SK-N-SH (cell line): ENCODE measurements around the gene NREP. TPM values are rescaled to one million over a fixed set of nuclear protein-coding genes. Genes with fewer than 3 reads are reported as not detected.

ENCODE experiments used
- CTCF ChIA-PET: fragments of 300-600, 350-600 bp; formaldehyde crosslinking; extraction: SDS; loops from one replicate; lab custom pipeline; 2021; lab: Yijun Ruan, JAX
- POLR2A ChIA-PET: fragments of 350-600 bp; sonication (Branson Sonifier 250); formaldehyde crosslinking; extraction: SDS; loops from one replicate; lab custom pipeline; 2020; ENCODE audit warnings: antibody characterized with exemption, inconsistent platforms; lab: Yijun Ruan, JAX
- DNase-seq: peaks from one replicate; pipeline ENCODE4 v3.0.0; 2012
- H2AFZ ChIP-seq: fragments of 200-600 bp; sonication (generic); 2 replicates; pipeline ENCODE4 v1.8.1; 2016; ENCODE audit warnings: antibody characterized with exemption, mild to moderate bottlenecking, low read depth
- H3F3A ChIP-seq: fragments of 200-600 bp; sonication (generic); replicated peaks from 2 replicates; pipeline ENCODE3; 2016; ENCODE audit warnings: antibody characterized with exemption, mild to moderate bottlenecking; ENCODE audit not compliant: insufficient read depth
- H3K27ac ChIP-seq, 2 experiments: fragments of 200-500 bp in 1 of 2; fragments of 200-600 bp in 1 of 2; sonication (Bioruptor generic) in 1 of 2; sonication (generic), shearing (Covaris generic) in 1 of 2; 2 replicates each; pipeline versions ENCODE4 v1.5.1 to v1.6.1; 2014 to 2016; ENCODE audit warnings: low read depth in 2 of 2, inconsistent platforms in 1 of 2, low read length in 1 of 2, mild to moderate bottlenecking in 1 of 2, mixed read lengths in 1 of 2
- H3K27me3 ChIP-seq: fragments of 200-600 bp; sonication (generic), shearing (Covaris generic); 2 replicates; pipeline ENCODE4 v1.6.1; 2016; ENCODE audit warnings: mixed run types; ENCODE audit not compliant: insufficient read depth
- H3K36me3 ChIP-seq, 2 experiments: fragments of 200-500 bp in 1 of 2; fragments of 200-600 bp in 1 of 2; sonication (Bioruptor generic) in 1 of 2; sonication (generic) in 1 of 2; replicated peaks in 1 of 2; 2 replicates each; pipeline versions ENCODE3 to v1.5.1; 2014 to 2016; ENCODE audit warnings: low read length in 1 of 2, mild to moderate bottlenecking in 1 of 2; ENCODE audit not compliant: insufficient read depth in 2 of 2, control insufficient read depth in 1 of 2
- H3K4me1 ChIP-seq, 2 experiments: fragments of 200-500 bp in 1 of 2; fragments of 200-600 bp in 1 of 2; sonication (Bioruptor generic) in 1 of 2; sonication (generic), shearing (Covaris generic) in 1 of 2; 2 replicates each; pipeline versions ENCODE4 v1.5.1 to v1.6.1; 2014 to 2016; ENCODE audit warnings: low read depth in 1 of 2, low read length in 1 of 2, mixed run types in 1 of 2; ENCODE audit not compliant: insufficient read depth in 2 of 2, control insufficient read depth in 1 of 2
- H3K4me2 ChIP-seq: fragments of 200-600 bp; sonication (generic), shearing (Covaris generic); 2 replicates; pipeline ENCODE4 v1.6.1; 2017; ENCODE audit warnings: mixed run types
- H3K4me3 ChIP-seq, 2 experiments: fragments of 200-500 bp in 1 of 2; fragments of 200-600 bp in 1 of 2; sonication (Bioruptor generic) in 1 of 2; sonication (generic), shearing (Covaris generic) in 1 of 2; 2 replicates each; pipeline versions ENCODE4 v1.5.1 to v1.8.1; 2014 to 2016; ENCODE audit warnings: low read depth in 2 of 2, inconsistent platforms in 1 of 2, low read length in 1 of 2, mild to moderate bottlenecking in 1 of 2, mixed read lengths in 1 of 2, moderate library complexity in 1 of 2
- H3K79me2 ChIP-seq: fragments of 200-600 bp; sonication (generic); 2 replicates; pipeline ENCODE4 v1.8.1; 2017; ENCODE audit warnings: mild to moderate bottlenecking; ENCODE audit not compliant: insufficient read depth
- H3K9ac ChIP-seq: fragments of 200-600 bp; sonication (generic); 2 replicates; pipeline ENCODE4 v1.6.1; 2017; ENCODE audit warnings: mixed run types
- H3K9me2 ChIP-seq: fragments of 200-600 bp; sonication (generic); 2 replicates; pipeline ENCODE4 v1.6.1; 2017; ENCODE audit warnings: mixed run types
- H3K9me3 ChIP-seq: fragments of 200-600 bp; sonication (generic); 2 replicates; pipeline ENCODE4 v1.6.1; 2017; ENCODE audit warnings: mixed run types, mild to moderate bottlenecking, moderate library complexity
- H4K20me1 ChIP-seq: fragments of 200-600 bp; sonication (generic); 2 replicates; pipeline ENCODE4 v1.6.1; 2017; ENCODE audit warnings: mild to moderate bottlenecking, mixed run types; ENCODE audit not compliant: insufficient read depth
- ELF1 ChIP-seq: IDR thresholded peaks from 2 replicates; pipeline ENCODE4 v1.4.0; 2012
- EZH2phosphoT487 ChIP-seq: fragments of 200-600 bp; sonication (generic); IDR thresholded peaks from 2 replicates; pipeline ENCODE4 v1.6.1; 2017; ENCODE audit warnings: low read depth, mixed run types, mild to moderate bottlenecking, antibody characterized with exemption, moderate library complexity, borderline replicate concordance
- FOXJ3 ChIP-seq: sonication (generic); formaldehyde crosslinking; IDR thresholded peaks from 2 replicates; pipeline ENCODE4 v1.5.1; 2020; ENCODE audit warnings: mild to moderate bottlenecking, missing genetic modification reagents
- FOXM1 ChIP-seq: IDR thresholded peaks from 2 replicates; pipeline ENCODE4 v1.4.0; 2012; ENCODE audit warnings: low read depth, mild to moderate bottlenecking
- GATA2 ChIP-seq: sonication (generic); formaldehyde crosslinking; IDR thresholded peaks from 2 replicates; pipeline ENCODE4 v1.5.0; 2020; ENCODE audit warnings: mild to moderate bottlenecking, missing genetic modification reagents
- MEF2A ChIP-seq: IDR thresholded peaks from 2 replicates; pipeline ENCODE4 v1.4.0; 2012; ENCODE audit warnings: low read depth, borderline replicate concordance
- NFIC ChIP-seq: IDR thresholded peaks from 2 replicates; pipeline ENCODE4 v1.4.0; 2012; ENCODE audit warnings: borderline replicate concordance
- RCOR1 ChIP-seq: fragments of 150-350 bp; IDR thresholded peaks from 2 replicates; pipeline ENCODE4 v1.6.1; 2017; ENCODE audit warnings: antibody characterized with exemption, low read length
- RFX5 ChIP-seq: IDR thresholded peaks from 2 replicates; pipeline ENCODE4 v1.6.1; 2012; ENCODE audit warnings: mild to moderate bottlenecking, improper control_type of control experiment, low read length
- TAF1 ChIP-seq: IDR thresholded peaks from 2 replicates; pipeline ENCODE4 v1.6.1; 2012; ENCODE audit warnings: low read depth, mild to moderate bottlenecking, low read length, moderate library complexity, borderline replicate concordance
- TCF12 ChIP-seq: IDR thresholded peaks from 2 replicates; pipeline ENCODE4 v1.4.0; 2012
- YY1 ChIP-seq: IDR thresholded peaks from 2 replicates; pipeline ENCODE4 v1.4.0; 2012; ENCODE audit warnings: low read depth, mild to moderate bottlenecking
- WGBS: methylation state at CpG from one replicate; pipeline ENCODE4 v1.1.6; 2017; ENCODE audit warnings: low lambda C conversion rate; 5-methylcytosine and 5-hydroxymethylcytosine counted together
- polyA plus RNA-seq, 3 experiments: library from polyadenylated mRNA; depleted of rRNA; stranded (reverse); fragments of >200 nt; gene quantifications; 2 replicates each; pipeline ENCODE4 v1.2.3, GENCODE V29; 2012
- TF ChIP-seq, protein P1 (sequence below): IDR thresholded peaks from 2 replicates; pipeline ENCODE4 v1.4.0; 2012; ENCODE audit warnings: low read depth, borderline replicate concordance
- TF ChIP-seq, protein P2 (sequence below): fragments of 150-350 bp; IDR thresholded peaks from 2 replicates; pipeline ENCODE4 v1.6.1; 2017; ENCODE audit warnings: antibody characterized with exemption, low read length, low read depth, borderline replicate concordance
- TF ChIP-seq, protein P3 (sequence below): fragments of 150-350 bp; IDR thresholded peaks from 2 replicates; pipeline ENCODE4 v1.6.1; 2016; ENCODE audit warnings: mild to moderate bottlenecking, low read depth, low read length
- TF ChIP-seq, protein P4 (sequence below): IDR thresholded peaks from 2 replicates; pipeline ENCODE4 v1.6.1; 2012; ENCODE audit warnings: mild to moderate bottlenecking, low read depth, low read length, moderate library complexity
- TF ChIP-seq, protein P5 (sequence below): IDR thresholded peaks from 2 replicates; pipeline ENCODE4 v1.4.0; 2012; ENCODE audit warnings: low read depth

NREP gene
- polyA plus RNA-seq, 1 of the 3 experiments (the other 2 are of a cell fraction), result 94.4 TPM

DNA sequence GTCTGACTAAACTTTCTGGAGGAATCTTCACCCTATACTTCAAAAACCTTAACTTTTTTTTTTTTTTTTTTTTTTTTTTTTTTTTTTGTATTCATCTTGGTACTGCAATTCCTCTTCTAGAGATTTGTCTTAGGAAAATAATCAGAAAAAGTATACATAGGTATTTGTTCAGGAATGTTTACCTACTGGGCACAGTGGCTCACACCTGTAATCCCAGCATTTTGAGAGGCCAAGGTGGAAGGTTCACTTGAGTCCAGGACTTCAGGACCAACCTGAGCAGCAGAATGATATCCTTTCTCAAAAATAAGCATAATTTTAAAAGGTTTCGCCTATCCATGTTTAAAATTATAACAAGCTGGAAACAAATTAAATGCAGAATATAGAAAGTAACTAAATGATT is 33.3 kb upstream of the NREP start:
- POLR2A ChIA-PET, result no interaction called here
- Histone ChIP-seq H2AFZ (no peak overlapping the region), H3K9me3 (no peaks in the 10 kb centered on the region), H3K4me3 (no peak overlapping the region), H3K27me3 (no peaks in the 10 kb centered on the region), H3K27ac (no peak overlapping the region), H3K9ac (no peak overlapping the region), H3K9me2 (no peaks in the 10 kb centered on the region), H3K4me2 (no peak overlapping the region), H3K79me2 (no peaks in the 10 kb centered on the region), H3K36me3 (no peaks in the 10 kb centered on the region), H3K4me1 (no peaks in the 10 kb centered on the region), H4K20me1 (no peaks in the 10 kb centered on the region), H3F3A (peaks cover 11% of the 10 kb centered on the region)
- WGBS, result 88% methylated on average over 1 of the region's 1 CpG
- CTCF ChIA-PET, result no interaction called here
- DNase-seq, result no peak
- TF ChIP-seq TCF12 (no peak), FOXM1 (no peak), ELF1 (no peak), RCOR1 (no peak), RFX5 (no peak), YY1 (no peak), GATA2 (no peak), EZH2phosphoT487 (no peak), NFIC (no peak), TAF1 (no peak), FOXJ3 (CRISPR knock-in tag) (no peak), MEF2A (no peak)
- TF ChIP-seq, protein P1, sequence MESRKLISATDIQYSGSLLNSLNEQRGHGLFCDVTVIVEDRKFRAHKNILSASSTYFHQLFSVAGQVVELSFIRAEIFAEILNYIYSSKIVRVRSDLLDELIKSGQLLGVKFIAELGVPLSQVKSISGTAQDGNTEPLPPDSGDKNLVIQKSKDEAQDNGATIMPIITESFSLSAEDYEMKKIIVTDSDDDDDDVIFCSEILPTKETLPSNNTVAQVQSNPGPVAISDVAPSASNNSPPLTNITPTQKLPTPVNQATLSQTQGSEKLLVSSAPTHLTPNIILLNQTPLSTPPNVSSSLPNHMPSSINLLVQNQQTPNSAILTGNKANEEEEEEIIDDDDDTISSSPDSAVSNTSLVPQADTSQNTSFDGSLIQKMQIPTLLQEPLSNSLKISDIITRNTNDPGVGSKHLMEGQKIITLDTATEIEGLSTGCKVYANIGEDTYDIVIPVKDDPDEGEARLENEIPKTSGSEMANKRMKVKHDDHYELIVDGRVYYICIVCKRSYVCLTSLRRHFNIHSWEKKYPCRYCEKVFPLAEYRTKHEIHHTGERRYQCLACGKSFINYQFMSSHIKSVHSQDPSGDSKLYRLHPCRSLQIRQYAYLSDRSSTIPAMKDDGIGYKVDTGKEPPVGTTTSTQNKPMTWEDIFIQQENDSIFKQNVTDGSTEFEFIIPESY, result no peak
- TF ChIP-seq, protein P2, sequence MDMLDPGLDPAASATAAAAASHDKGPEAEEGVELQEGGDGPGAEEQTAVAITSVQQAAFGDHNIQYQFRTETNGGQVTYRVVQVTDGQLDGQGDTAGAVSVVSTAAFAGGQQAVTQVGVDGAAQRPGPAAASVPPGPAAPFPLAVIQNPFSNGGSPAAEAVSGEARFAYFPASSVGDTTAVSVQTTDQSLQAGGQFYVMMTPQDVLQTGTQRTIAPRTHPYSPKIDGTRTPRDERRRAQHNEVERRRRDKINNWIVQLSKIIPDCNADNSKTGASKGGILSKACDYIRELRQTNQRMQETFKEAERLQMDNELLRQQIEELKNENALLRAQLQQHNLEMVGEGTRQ, result no peak
- TF ChIP-seq, protein P3, sequence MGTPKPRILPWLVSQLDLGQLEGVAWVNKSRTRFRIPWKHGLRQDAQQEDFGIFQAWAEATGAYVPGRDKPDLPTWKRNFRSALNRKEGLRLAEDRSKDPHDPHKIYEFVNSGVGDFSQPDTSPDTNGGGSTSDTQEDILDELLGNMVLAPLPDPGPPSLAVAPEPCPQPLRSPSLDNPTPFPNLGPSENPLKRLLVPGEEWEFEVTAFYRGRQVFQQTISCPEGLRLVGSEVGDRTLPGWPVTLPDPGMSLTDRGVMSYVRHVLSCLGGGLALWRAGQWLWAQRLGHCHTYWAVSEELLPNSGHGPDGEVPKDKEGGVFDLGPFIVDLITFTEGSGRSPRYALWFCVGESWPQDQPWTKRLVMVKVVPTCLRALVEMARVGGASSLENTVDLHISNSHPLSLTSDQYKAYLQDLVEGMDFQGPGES, result no peak
- TF ChIP-seq, protein P4, sequence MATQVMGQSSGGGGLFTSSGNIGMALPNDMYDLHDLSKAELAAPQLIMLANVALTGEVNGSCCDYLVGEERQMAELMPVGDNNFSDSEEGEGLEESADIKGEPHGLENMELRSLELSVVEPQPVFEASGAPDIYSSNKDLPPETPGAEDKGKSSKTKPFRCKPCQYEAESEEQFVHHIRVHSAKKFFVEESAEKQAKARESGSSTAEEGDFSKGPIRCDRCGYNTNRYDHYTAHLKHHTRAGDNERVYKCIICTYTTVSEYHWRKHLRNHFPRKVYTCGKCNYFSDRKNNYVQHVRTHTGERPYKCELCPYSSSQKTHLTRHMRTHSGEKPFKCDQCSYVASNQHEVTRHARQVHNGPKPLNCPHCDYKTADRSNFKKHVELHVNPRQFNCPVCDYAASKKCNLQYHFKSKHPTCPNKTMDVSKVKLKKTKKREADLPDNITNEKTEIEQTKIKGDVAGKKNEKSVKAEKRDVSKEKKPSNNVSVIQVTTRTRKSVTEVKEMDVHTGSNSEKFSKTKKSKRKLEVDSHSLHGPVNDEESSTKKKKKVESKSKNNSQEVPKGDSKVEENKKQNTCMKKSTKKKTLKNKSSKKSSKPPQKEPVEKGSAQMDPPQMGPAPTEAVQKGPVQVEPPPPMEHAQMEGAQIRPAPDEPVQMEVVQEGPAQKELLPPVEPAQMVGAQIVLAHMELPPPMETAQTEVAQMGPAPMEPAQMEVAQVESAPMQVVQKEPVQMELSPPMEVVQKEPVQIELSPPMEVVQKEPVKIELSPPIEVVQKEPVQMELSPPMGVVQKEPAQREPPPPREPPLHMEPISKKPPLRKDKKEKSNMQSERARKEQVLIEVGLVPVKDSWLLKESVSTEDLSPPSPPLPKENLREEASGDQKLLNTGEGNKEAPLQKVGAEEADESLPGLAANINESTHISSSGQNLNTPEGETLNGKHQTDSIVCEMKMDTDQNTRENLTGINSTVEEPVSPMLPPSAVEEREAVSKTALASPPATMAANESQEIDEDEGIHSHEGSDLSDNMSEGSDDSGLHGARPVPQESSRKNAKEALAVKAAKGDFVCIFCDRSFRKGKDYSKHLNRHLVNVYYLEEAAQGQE, result no peak
- TF ChIP-seq, protein P5, sequence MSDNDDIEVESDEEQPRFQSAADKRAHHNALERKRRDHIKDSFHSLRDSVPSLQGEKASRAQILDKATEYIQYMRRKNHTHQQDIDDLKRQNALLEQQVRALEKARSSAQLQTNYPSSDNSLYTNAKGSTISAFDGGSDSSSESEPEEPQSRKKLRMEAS, result no peak
